ENCODE data around the gene DESI1. TPM values are rescaled to one million over a fixed set of nuclear protein-coding genes. Genes with fewer than 3 reads are reported as not detected.
"Not testable (repeated sequence)": the region's sequence is repeated elsewhere in the genome, so short reads cannot be mapped to it uniquely, and the experiment has no call there.

Gene DESI1
- total RNA-seq, 1 experiment from 2014 or later = 14.1 TPM

- not testable (repeated sequence) for DNase-seq (ENCODE audit: low read depth)
These were observed 62.6 kb downstream of the DESI1 start for GRCh38 chr22:41558241-41558630.

- peak; percentile 79 for DNase-seq (ENCODE audit: low read depth)
These were observed 63.2 kb downstream of the DESI1 start for GRCh38 chr22:41557401-41558240.

- DNase-seq (ENCODE audit: low read depth) = no peak
These were observed 64.3 kb downstream of the DESI1 start for GRCh38 chr22:41556561-41556960.

GRCh38 chr22:41555325-41555982, 65.4 kb downstream of the DESI1 start:
- DNase-seq (ENCODE audit: low read depth) = no peak

- DNase-seq (ENCODE audit: low read depth) = no peak
These were observed 68.8 kb downstream of the DESI1 start for GRCh38 chr22:41551877-41552582.

GRCh38 chr22:41550952-41551491, 69.8 kb downstream of the DESI1 start:
- DNase-seq (ENCODE audit: low read depth) = no peak

GRCh38 chr22:41548830-41549211, 72.0 kb downstream of the DESI1 start:
- DNase-seq (ENCODE audit: low read depth) = no peak

Other genes with a start within 250 kb of the DESI1 start
- gene TEF, start 239.1 kb downstream of the DESI1 start, total RNA-seq (2014; rRNA removed; shearing (Covaris generic)) = 8.8 and 13.0 TPM in 2 replicates
- 11.5 and 14.2 TPM in 2 replicates for gene TOB2, start 174.2 kb downstream of the DESI1 start, total RNA-seq (2014; rRNA removed; shearing (Covaris generic))
- 55.6 and 59.7 TPM in 2 replicates for gene PHF5A, start 152.4 kb downstream of the DESI1 start, total RNA-seq (2014; rRNA removed; shearing (Covaris generic))
- gene ACO2, start 151.9 kb downstream of the DESI1 start, total RNA-seq (2014; rRNA removed; shearing (Covaris generic)) = 38.5 and 43.7 TPM in 2 replicates
- 11.5 and 14.0 TPM in 2 replicates for gene POLR3H, start 76.6 kb downstream of the DESI1 start, total RNA-seq (2014; rRNA removed; shearing (Covaris generic))
- gene CSDC2, start 60.0 kb downstream of the DESI1 start, total RNA-seq (2014; rRNA removed; shearing (Covaris generic)) = not detected in 2 replicates
- 24.2 and 25.9 TPM in 2 replicates for gene PMM1, start 31.2 kb downstream of the DESI1 start, total RNA-seq (2014; rRNA removed; shearing (Covaris generic))
- 369 and 407 TPM in 2 replicates for gene XRCC6, start 252 bp upstream of the DESI1 start, total RNA-seq (2014; rRNA removed; shearing (Covaris generic))
- 153 and 175 TPM in 2 replicates for gene SNU13, start 67.8 kb upstream of the DESI1 start, total RNA-seq (2014; rRNA removed; shearing (Covaris generic))
- gene MEI1, start 78.5 kb upstream of the DESI1 start, total RNA-seq (2014; rRNA removed; shearing (Covaris generic)) = not detected in 2 replicates
- 8.1 and 11.2 TPM in 2 replicates for gene CCDC134, start 179.6 kb upstream of the DESI1 start, total RNA-seq (2014; rRNA removed; shearing (Covaris generic))
- gene SREBF2, start 212.1 kb upstream of the DESI1 start, total RNA-seq (2014; rRNA removed; shearing (Covaris generic)) = 27.4 and 27.6 TPM in 2 replicates

Data from RPMI7951 (cell line).